B cell (primary cell): Measurements from ENCODE around the gene GSTO2.

Experiments used
- CTCF ChIP-seq: fragments of 200-600 bp; IDR thresholded peaks from one replicate; pipeline ENCODE4 v1.8.0; 2022; ENCODE audit warnings: antibody characterized with exemption, mild to moderate bottlenecking
- EZH2 ChIP-seq: IDR thresholded peaks from 2 replicates; pipeline ENCODE4 v1.6.1; 2012; ENCODE audit warnings: borderline replicate concordance, low read depth, mild to moderate bottlenecking, moderate library complexity, low read length; ENCODE audit not compliant: insufficient read depth, poor library complexity, severe bottlenecking

GRCh38 chr10:104233817-104234216, 35.2 kb upstream of the GSTO2 start:
- no peak for TF ChIP-seq CTCF
- TF ChIP-seq EZH2 = no peak
